ENCODE results near the gene RFT1.

The RFT1 gene

GRCh38 chr3:53074366-53074696 lies 55.9 kb downstream of the RFT1 start:
- no peak overlapping the region for H2AFZ ChIP-seq (ENCODE audit: low read depth, low read length, severe bottlenecking)
- H4K20me1 ChIP-seq (ENCODE audit: low read depth, low read length): no peaks in the 10 kb centered on the region
- H3K27me3 ChIP-seq (ENCODE audit: low read length): no peaks in the 10 kb centered on the region
- no peaks in the 10 kb centered on the region for H3K36me3 ChIP-seq (ENCODE audit: low read length)
- H3K79me2 ChIP-seq (ENCODE audit: insufficient read depth, low read length): no peaks in the 10 kb centered on the region
- H3K9me2 ChIP-seq (replicated peaks; ENCODE audit: insufficient read depth, low read length): no peaks in the 10 kb centered on the region
- no peak overlapping the region for H3K4me2 ChIP-seq (ENCODE audit: low read depth, low read length, poor library complexity, severe bottlenecking)
- H3K9me3 ChIP-seq (ENCODE audit: insufficient read depth, low read length): no peaks in the 10 kb centered on the region
- no peak overlapping the region for H3K9ac ChIP-seq (ENCODE audit: low read length)
- H3K27ac ChIP-seq (ENCODE audit: low read depth, low read length): no peak overlapping the region
- no peak overlapping the region for H3K4me3 ChIP-seq (ENCODE audit: insufficient read depth, low read length, poor library complexity, severe bottlenecking)
- 0 out of 2 replicates have a peak, but pooled peaks cover 3% of the 10 kb centered on the region for H3F3A ChIP-seq (ENCODE audit: insufficient read depth)
- TF ChIP-seq, protein P1, sequence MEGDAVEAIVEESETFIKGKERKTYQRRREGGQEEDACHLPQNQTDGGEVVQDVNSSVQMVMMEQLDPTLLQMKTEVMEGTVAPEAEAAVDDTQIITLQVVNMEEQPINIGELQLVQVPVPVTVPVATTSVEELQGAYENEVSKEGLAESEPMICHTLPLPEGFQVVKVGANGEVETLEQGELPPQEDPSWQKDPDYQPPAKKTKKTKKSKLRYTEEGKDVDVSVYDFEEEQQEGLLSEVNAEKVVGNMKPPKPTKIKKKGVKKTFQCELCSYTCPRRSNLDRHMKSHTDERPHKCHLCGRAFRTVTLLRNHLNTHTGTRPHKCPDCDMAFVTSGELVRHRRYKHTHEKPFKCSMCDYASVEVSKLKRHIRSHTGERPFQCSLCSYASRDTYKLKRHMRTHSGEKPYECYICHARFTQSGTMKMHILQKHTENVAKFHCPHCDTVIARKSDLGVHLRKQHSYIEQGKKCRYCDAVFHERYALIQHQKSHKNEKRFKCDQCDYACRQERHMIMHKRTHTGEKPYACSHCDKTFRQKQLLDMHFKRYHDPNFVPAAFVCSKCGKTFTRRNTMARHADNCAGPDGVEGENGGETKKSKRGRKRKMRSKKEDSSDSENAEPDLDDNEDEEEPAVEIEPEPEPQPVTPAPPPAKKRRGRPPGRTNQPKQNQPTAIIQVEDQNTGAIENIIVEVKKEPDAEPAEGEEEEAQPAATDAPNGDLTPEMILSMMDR (IDR thresholded peaks at IDR 0.05; ENCODE audit: insufficient read depth, low read length, poor library complexity, severe bottlenecking): no peak
- TF ChIP-seq EZH2phosphoT487 (conservative IDR thresholded peaks at IDR 0.05; ENCODE audit: low read length): no peak

- Histone ChIP-seq H3K4me2 (ENCODE audit: low read depth, low read length, poor library complexity, severe bottlenecking) (peak overlapping the region; percentile 90), H3K79me2 (ENCODE audit: insufficient read depth, low read length) (no peaks in the 10 kb centered on the region), H3K4me3 (ENCODE audit: insufficient read depth, low read length, poor library complexity, severe bottlenecking) (peak overlapping the region; percentile 55), H3K27me3 (ENCODE audit: low read length) (no peaks in the 10 kb centered on the region), H3K9me3 (ENCODE audit: insufficient read depth, low read length) (no peaks in the 10 kb centered on the region), H3F3A (ENCODE audit: insufficient read depth) (0 out of 2 replicates have a peak, but pooled peaks cover 3% of the 10 kb centered on the region), H3K36me3 (ENCODE audit: low read length) (no peaks in the 10 kb centered on the region), H3K27ac (ENCODE audit: low read depth, low read length) (no peak overlapping the region), H3K9ac (ENCODE audit: low read length) (peak overlapping the region; percentile 66), H4K20me1 (ENCODE audit: low read depth, low read length) (no peaks in the 10 kb centered on the region), H2AFZ (ENCODE audit: low read depth, low read length, severe bottlenecking) (peak overlapping the region; percentile 100), H3K9me2 (replicated peaks; ENCODE audit: insufficient read depth, low read length) (no peaks in the 10 kb centered on the region)
- TF ChIP-seq, protein P1 (IDR thresholded peaks at IDR 0.05; ENCODE audit: insufficient read depth, low read length, poor library complexity, severe bottlenecking): no peak
- no peak for TF ChIP-seq EZH2phosphoT487 (conservative IDR thresholded peaks at IDR 0.05; ENCODE audit: low read length)
These were observed 56.5 kb downstream of the RFT1 start for GRCh38 chr3:53073553-53074365.

GRCh38 chr3:53072653-53073552 lies 57.3 kb downstream of the RFT1 start:
- 0 out of 2 replicates have a peak, but pooled peaks cover 3% of the 10 kb centered on the region for H3F3A ChIP-seq (ENCODE audit: insufficient read depth)
- H3K27ac ChIP-seq (ENCODE audit: low read depth, low read length): no peak overlapping the region; the same call in 1 of the 2 replicates
- no peaks in the 10 kb centered on the region for H3K36me3 ChIP-seq (ENCODE audit: low read length)
- H3K9me3 ChIP-seq (ENCODE audit: insufficient read depth, low read length): no peaks in the 10 kb centered on the region
- peak overlapping the region; percentile 66 for H3K9ac ChIP-seq (ENCODE audit: low read length)
- peak overlapping the region; percentile 90 for H3K4me2 ChIP-seq (ENCODE audit: low read depth, low read length, poor library complexity, severe bottlenecking)
- TF ChIP-seq, protein P1 (IDR thresholded peaks at IDR 0.05; ENCODE audit: insufficient read depth, low read length, poor library complexity, severe bottlenecking): peak; percentile 94
- no peak for TF ChIP-seq EZH2phosphoT487 (conservative IDR thresholded peaks at IDR 0.05; ENCODE audit: low read length)
- H2AFZ ChIP-seq (ENCODE audit: low read depth, low read length, severe bottlenecking): peak overlapping the region; percentile 100
- no peaks in the 10 kb centered on the region for H3K9me2 ChIP-seq (replicated peaks; ENCODE audit: insufficient read depth, low read length)
- H3K27me3 ChIP-seq (ENCODE audit: low read length): no peaks in the 10 kb centered on the region
- H3K79me2 ChIP-seq (ENCODE audit: insufficient read depth, low read length): no peaks in the 10 kb centered on the region
- H4K20me1 ChIP-seq (ENCODE audit: low read depth, low read length): no peaks in the 10 kb centered on the region
- H3K4me3 ChIP-seq (ENCODE audit: insufficient read depth, low read length, poor library complexity, severe bottlenecking): peak overlapping the region; percentile 55
